ENCODE measurements around the gene CDK14.

GRCh38 chr7:90764848-90765570 is 168.9 kb downstream of the CDK14 start:
- TF ChIP-seq POLR2A (IDR thresholded peaks at IDR 0.05), result no peak
- TF ChIP-seq, protein P1, sequence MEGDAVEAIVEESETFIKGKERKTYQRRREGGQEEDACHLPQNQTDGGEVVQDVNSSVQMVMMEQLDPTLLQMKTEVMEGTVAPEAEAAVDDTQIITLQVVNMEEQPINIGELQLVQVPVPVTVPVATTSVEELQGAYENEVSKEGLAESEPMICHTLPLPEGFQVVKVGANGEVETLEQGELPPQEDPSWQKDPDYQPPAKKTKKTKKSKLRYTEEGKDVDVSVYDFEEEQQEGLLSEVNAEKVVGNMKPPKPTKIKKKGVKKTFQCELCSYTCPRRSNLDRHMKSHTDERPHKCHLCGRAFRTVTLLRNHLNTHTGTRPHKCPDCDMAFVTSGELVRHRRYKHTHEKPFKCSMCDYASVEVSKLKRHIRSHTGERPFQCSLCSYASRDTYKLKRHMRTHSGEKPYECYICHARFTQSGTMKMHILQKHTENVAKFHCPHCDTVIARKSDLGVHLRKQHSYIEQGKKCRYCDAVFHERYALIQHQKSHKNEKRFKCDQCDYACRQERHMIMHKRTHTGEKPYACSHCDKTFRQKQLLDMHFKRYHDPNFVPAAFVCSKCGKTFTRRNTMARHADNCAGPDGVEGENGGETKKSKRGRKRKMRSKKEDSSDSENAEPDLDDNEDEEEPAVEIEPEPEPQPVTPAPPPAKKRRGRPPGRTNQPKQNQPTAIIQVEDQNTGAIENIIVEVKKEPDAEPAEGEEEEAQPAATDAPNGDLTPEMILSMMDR (IDR thresholded peaks at IDR 0.05), result no peak
